H1 (cell line): ENCODE measurements around the gene ANO2. TPM values are rescaled to one million over a fixed set of nuclear protein-coding genes. Genes with fewer than 3 reads are reported as not detected.

Source experiments
- CTCF ChIA-PET: fragments of 300-600 bp; sonication (Branson Sonifier 250); formaldehyde crosslinking; loops from one replicate; lab custom pipeline; 2021; ENCODE audit not compliant: partially characterized antibody; lab: Charles Lee
- POLR2A ChIA-PET: fragments of 300-600 bp; sonication (Branson Sonifier 250); formaldehyde crosslinking; loops from one replicate; lab custom pipeline; 2021; ENCODE audit warnings: inconsistent platforms; ENCODE audit not compliant: partially characterized antibody; lab: Charles Lee
- DNase-seq, 2 experiments: peaks; one replicate each; pipeline versions ENCODE4 v3.0.0 to v3.0.0-alpha.2; 2010 to 2022; ENCODE audit warnings: low spot score in 2 of 2, low read depth in 1 of 2, mixed read lengths in 1 of 2
- FAIRE-seq: peaks from 2 replicates; lab custom pipeline; 2011; peaks lifted over from hg19 to GRCh38; lab: Jason Lieb, UNC
- H2AFZ ChIP-seq: 2 replicates; pipeline ENCODE4 v1.8.1; 2012; ENCODE audit warnings: low read length, inconsistent platforms
- H2AK5ac ChIP-seq: 2 replicates; pipeline ENCODE4 v1.6.1; 2013; ENCODE audit warnings: low read depth, low read length
- H2BK120ac ChIP-seq: replicated peaks from 2 replicates; pipeline ENCODE3; 2013; ENCODE audit warnings: low read depth, low read length, inconsistent platforms
- H2BK12ac ChIP-seq: 2 replicates; pipeline ENCODE4 v1.6.1; 2013; ENCODE audit warnings: low read depth, low read length
- H2BK15ac ChIP-seq: 2 replicates; pipeline ENCODE4 v1.6.1; 2013; ENCODE audit warnings: low read length
- H2BK20ac ChIP-seq: 2 replicates; pipeline ENCODE4 v1.6.1; 2013; ENCODE audit warnings: low read length
- H2BK5ac ChIP-seq: 2 replicates; pipeline ENCODE4 v1.6.1; 2013; ENCODE audit warnings: low read depth, low read length
- H3K14ac ChIP-seq: 2 replicates; pipeline ENCODE4 v1.6.1; 2013; ENCODE audit warnings: inconsistent platforms; ENCODE audit not compliant: insufficient read length
- H3K18ac ChIP-seq: 2 replicates; pipeline ENCODE4 v1.6.1; 2013; ENCODE audit warnings: low read length; ENCODE audit errors: extremely low read depth
- H3K23ac ChIP-seq: 2 replicates; pipeline ENCODE4 v1.6.1; 2013; ENCODE audit warnings: inconsistent platforms; ENCODE audit not compliant: insufficient read length
- H3K23me2 ChIP-seq: 2 replicates; pipeline ENCODE4 v1.6.1; 2013; ENCODE audit warnings: low read depth, low read length
- H3K27ac ChIP-seq: 2 replicates; pipeline ENCODE4 v1.6.1; 2011; ENCODE audit warnings: low read depth, low read length, inconsistent platforms
- H3K27me3 ChIP-seq, 4 experiments: replicated peaks in 1 of 4; 1 replicate in 1 of 4; 2 replicates in 3 of 4; pipeline versions ENCODE4 v1.6.1 to v1.8.1; 2011 to 2013; ENCODE audit warnings: low read length in 3 of 4, mild to moderate bottlenecking in 3 of 4, inconsistent platforms in 2 of 4, mixed read lengths in 2 of 4, moderate library complexity in 1 of 4; ENCODE audit not compliant: control insufficient read depth in 3 of 4, insufficient read depth in 3 of 4; ENCODE audit errors: extremely low read depth in 1 of 4
- H3K36me3 ChIP-seq, 4 experiments: 2 replicates each; pipeline versions ENCODE4 v1.6.1 to v1.8.1; 2011 to 2013; ENCODE audit warnings: mild to moderate bottlenecking in 4 of 4, low read length in 3 of 4, moderate library complexity in 2 of 4, control low read depth in 1 of 4, inconsistent platforms in 1 of 4; ENCODE audit not compliant: insufficient read depth in 4 of 4, control insufficient read depth in 2 of 4
- H3K4ac ChIP-seq: replicated peaks from 2 replicates; pipeline ENCODE3; 2013; ENCODE audit warnings: low read length, low read depth, mixed read lengths, inconsistent platforms; ENCODE audit not compliant: insufficient read length
- H3K4me1 ChIP-seq, 4 experiments: replicated peaks in 1 of 4; 1 replicate in 1 of 4; 2 replicates in 3 of 4; pipeline versions ENCODE4 v1.6.1 to v1.8.1; 2011 to 2013; ENCODE audit warnings: low read length in 3 of 4, inconsistent platforms in 2 of 4, mixed read lengths in 1 of 4; ENCODE audit not compliant: insufficient read depth in 4 of 4, control insufficient read depth in 3 of 4
- H3K4me2 ChIP-seq, 2 experiments: 2 replicates each; pipeline versions ENCODE4 v1.6.1 to v1.8.1; 2011 to 2013; ENCODE audit warnings: low read depth in 2 of 2, low read length in 2 of 2, control low read depth in 1 of 2, inconsistent platforms in 1 of 2, mild to moderate bottlenecking in 1 of 2; ENCODE audit not compliant: insufficient read depth in 1 of 2
- H3K4me3 ChIP-seq, 4 experiments: fragments of 200-600, 300-600 bp in 1 of 4; sonication (generic), shearing (Covaris generic), sonication (Bioruptor Twin) in 1 of 4; 2 replicates each; pipeline versions ENCODE4 v1.5.1 to v1.8.1; 2011 to 2016; ENCODE audit warnings: low read length in 4 of 4, low read depth in 3 of 4, control low read depth in 2 of 4, inconsistent platforms in 2 of 4, mild to moderate bottlenecking in 2 of 4, mixed read lengths in 1 of 4, moderate library complexity in 1 of 4; ENCODE audit not compliant: insufficient read depth in 2 of 4; ENCODE audit errors: extremely low read depth in 1 of 4
- H3K56ac ChIP-seq: replicated peaks from 2 replicates; pipeline ENCODE3; 2013; ENCODE audit warnings: low read depth, mild to moderate bottlenecking, mixed read lengths, low read length, inconsistent platforms; ENCODE audit not compliant: insufficient read length
- H3K79me1 ChIP-seq: 2 replicates; pipeline ENCODE4 v1.6.1; 2013; ENCODE audit warnings: low read depth, low read length, control low read depth
- H3K79me2 ChIP-seq, 2 experiments: 2 replicates each; pipeline versions ENCODE4 v1.6.1 to v1.8.1; 2012 to 2013; ENCODE audit warnings: low read length in 2 of 2, mild to moderate bottlenecking in 2 of 2, inconsistent platforms in 1 of 2; ENCODE audit not compliant: insufficient read depth in 2 of 2, control insufficient read depth in 1 of 2
- H3K9ac ChIP-seq, 4 experiments: replicated peaks in 1 of 4; 1 replicate in 1 of 4; 2 replicates in 3 of 4; pipeline versions ENCODE4 v1.6.1 to v1.8.1; 2011 to 2013; ENCODE audit warnings: low read depth in 3 of 4, low read length in 3 of 4, control low read depth in 2 of 4, mild to moderate bottlenecking in 2 of 4, moderate library complexity in 2 of 4, inconsistent platforms in 1 of 4; ENCODE audit errors: extremely low read depth in 1 of 4
- H3K9me3 ChIP-seq, 2 experiments: 2 replicates each; pipeline versions ENCODE4 v1.6.1 to v1.8.1; 2012 to 2013; ENCODE audit warnings: mild to moderate bottlenecking in 2 of 2, moderate library complexity in 2 of 2, control low read depth in 1 of 2, inconsistent platforms in 1 of 2, low read depth in 1 of 2, low read length in 1 of 2, mixed read lengths in 1 of 2; ENCODE audit not compliant: insufficient read depth in 2 of 2
- H4K20me1 ChIP-seq, 2 experiments: replicated peaks in 1 of 2; 2 replicates each; pipeline versions ENCODE3 to v1.8.1; 2011 to 2013; ENCODE audit warnings: inconsistent platforms in 2 of 2, low read length in 2 of 2, mild to moderate bottlenecking in 1 of 2; ENCODE audit not compliant: insufficient read depth in 2 of 2, control insufficient read depth in 1 of 2
- H4K5ac ChIP-seq: 2 replicates; pipeline ENCODE4 v1.6.1; 2013; ENCODE audit warnings: low read length, low read depth, mixed read lengths, inconsistent platforms; ENCODE audit not compliant: insufficient read length
- H4K8ac ChIP-seq: 2 replicates; pipeline ENCODE4 v1.8.0; 2013; ENCODE audit warnings: mild to moderate bottlenecking, moderate library complexity, low read length, inconsistent platforms; ENCODE audit not compliant: insufficient read depth; ENCODE audit errors: extremely low read depth
- H4K91ac ChIP-seq: replicated peaks from 2 replicates; pipeline ENCODE3; 2013; ENCODE audit warnings: low read length, mixed read lengths, inconsistent platforms; ENCODE audit not compliant: insufficient read length
- ATF2 ChIP-seq: IDR thresholded peaks from 2 replicates; pipeline ENCODE4 v1.6.1; 2012; ENCODE audit warnings: low read length, inconsistent platforms
- CREB1 ChIP-seq: IDR thresholded peaks from 2 replicates; pipeline ENCODE4 v1.6.1; 2012; ENCODE audit warnings: inconsistent platforms
- CTCF ChIP-seq, 3 experiments: IDR thresholded peaks; 1 replicate in 2 of 3; 2 replicates in 1 of 3; pipeline versions ENCODE4 v1.5.1 to v1.6.1; 2011; ENCODE audit warnings: low read length in 3 of 3, mild to moderate bottlenecking in 3 of 3, inconsistent platforms in 2 of 3, low read depth in 1 of 3, moderate library complexity in 1 of 3; ENCODE audit not compliant: insufficient read depth in 1 of 3; ENCODE audit errors: control extremely low read depth in 1 of 3
- EGR1 ChIP-seq: IDR thresholded peaks from 2 replicates; pipeline ENCODE4 v1.6.1; 2011; ENCODE audit warnings: low read depth, low read length, borderline replicate concordance
- MAX ChIP-seq: IDR thresholded peaks from 2 replicates; pipeline ENCODE4 v1.6.1; 2012; ENCODE audit warnings: inconsistent platforms
- RFX5 ChIP-seq: IDR thresholded peaks from 2 replicates; pipeline ENCODE4 v1.6.1; 2011; ENCODE audit warnings: low read depth, low read length, improper control_type of control experiment, borderline replicate concordance
- SAP30 ChIP-seq: fragments of 300-600 bp; sonication (generic); IDR thresholded peaks from 2 replicates; pipeline ENCODE4 v1.7.1; 2012; ENCODE audit warnings: low read length, moderate library complexity, mild to moderate bottlenecking, inconsistent platforms; ENCODE audit not compliant: insufficient read depth, insufficient replicate concordance
- SP4 ChIP-seq: IDR thresholded peaks from 2 replicates; pipeline ENCODE4 v1.6.1; 2012; ENCODE audit warnings: low read length, inconsistent platforms
- TEAD4 ChIP-seq: IDR thresholded peaks from 2 replicates; pipeline ENCODE4 v1.6.1; 2012; ENCODE audit warnings: low read depth, low read length, inconsistent platforms, mixed read lengths
- WGBS, 2 experiments: shearing (Covaris generic) in 1 of 2; methylation state at CpG; one replicate each; pipeline versions ENCODE4 v1.1.6 to v1.1.7; 2013 to 2015; ENCODE audit warnings: low lambda C conversion rate in 2 of 2, mixed read lengths in 2 of 2, inconsistent platforms in 1 of 2, low coverage in 1 of 2, missing lambda C conversion rate in 1 of 2; ENCODE audit not compliant: insufficient replicate concordance in 2 of 2, insufficient coverage in 1 of 2, insufficient read length in 1 of 2; ENCODE audit errors: extremely low coverage in 1 of 2, missing lambda C conversion rate in 1 of 2; 5-methylcytosine and 5-hydroxymethylcytosine counted together
- polyA plus RNA-seq, 7 experiments: library from polyadenylated mRNA; depleted of rRNA in 3 of 7; stranded (reverse) in 5 of 7; unstranded in 2 of 7; fragments of >200 nt in 5 of 7; fragments of 200-250 nt in 2 of 7; gene quantifications; 1 replicate in 5 of 7; 2 replicates in 1 of 7; 4 replicates in 1 of 7; pipeline versions ENCODE4 v1.2.1 to v1.2.3, GENCODE V29; 2011 to 2013; ENCODE audit warnings: missing spikeins in 2 of 7, mixed read lengths in 2 of 7
- total RNA-seq: library from RNA; stranded (reverse); fragmentation: NEBNext Ultra II Directional; extraction: Animal tissue kit (Norgen Biotek cat#: 25700); gene quantifications from 2 replicates; pipeline ENCODE4 v1.2.1, GENCODE V29; 2021

The ANO2 gene
- total and polyA plus RNA-seq, 2 of the 8 experiments (the other 6 are each of a cell fraction or from before 2014, with no cell fraction given): 1.9 to 5.5 TPM

GRCh38 chr12:5723711-5724252, 221.3 kb downstream of the ANO2 start:
- no peaks in the 10 kb centered on the region for H3K79me1 ChIP-seq
- 91% methylated on average over 4 of the region's 4 CpGs; no CpG with 5 or more reads in 1 of the 2 experiments for WGBS, 2 experiments
- peaks cover 0 to 3% (median 0%) of the 10 kb centered on the region in 4 experiments; a peak in 1 of 7 replicates for H3K4me1 ChIP-seq
- H2BK12ac ChIP-seq: no peak overlapping the region
- no peak overlapping the region for H3K9ac ChIP-seq
- no peak for FAIRE-seq
- no peak for DNase-seq
- no peak overlapping the region; the same call in 1 of the 2 replicates for H4K8ac ChIP-seq
- no peak overlapping the region for H3K14ac ChIP-seq
- ChIA-PET CTCF (interaction anchor here (0.8 to 1.1 kb wide), 4 partner anchors 12 to 75 kb away, joined by 3 read pairs; no protein-coding TSS in a partner anchor), POLR2A (no interaction called here)
- no peak overlapping the region for H2BK5ac ChIP-seq
- no peaks in the 10 kb centered on the region for H3K36me3 ChIP-seq
- no peaks in the 10 kb centered on the region for H3K9me3 ChIP-seq
- no peak overlapping the region for H3K23ac ChIP-seq
- no peak overlapping the region for H2BK120ac ChIP-seq
- H2BK15ac ChIP-seq: no peak overlapping the region
- peaks cover 0 to 2% of the 10 kb centered on the region in 2 experiments for H4K20me1 ChIP-seq
- H3K27ac ChIP-seq: no peak overlapping the region
- H3K4me2 ChIP-seq: no peak overlapping the region
- H3K18ac ChIP-seq: no peak overlapping the region
- H3K56ac ChIP-seq: no peak overlapping the region
- no peak overlapping the region for H4K91ac ChIP-seq
- no peak overlapping the region for H2AFZ ChIP-seq
- H3K23me2 ChIP-seq: peaks cover 2% of the 10 kb centered on the region; the same call in 1 of the 2 replicates
- no peaks in the 10 kb centered on the region for H3K79me2 ChIP-seq
- H2AK5ac ChIP-seq: no peak overlapping the region
- no peak overlapping the region for H4K5ac ChIP-seq
- H3K27me3 ChIP-seq: no peaks in the 10 kb centered on the region
- no peak overlapping the region for H2BK20ac ChIP-seq
- H3K4me3 ChIP-seq: no peak overlapping the region
- no peak overlapping the region for H3K4ac ChIP-seq
- TF ChIP-seq CREB1 (no peak), MAX (no peak), CTCF (IDR thresholded peaks at IDR 0.05; ENCODE audit: control extremely low read depth in 1 of 3, insufficient read depth in 1 of 3, low read depth in 1 of 3, low read length in 3 of 3) (no peak), SAP30 (no peak), ATF2 (no peak), EGR1 (no peak), TEAD4 (no peak), RFX5 (no peak), SP4 (no peak)
